Measurements from ENCODE around the gene BDKRB1. TPM values are rescaled to one million over a fixed set of nuclear protein-coding genes. Genes with fewer than 3 reads are reported as not detected.

BDKRB1 gene
- total RNA-seq, 4 donors from 2014 or later = 0.78 to 1.0 (median 0.94) TPM; not detected in 1

- no peak for DNase-seq
- Histone ChIP-seq H3K36me3 (no peaks in the 10 kb centered on the region), H3K4me1 (peaks cover 0 to 8% of the 10 kb centered on the region in 2 donors), H3K9me3 (no peaks in the 10 kb centered on the region), H3K4me3 (replicated peaks in 1 of 3) (no peak overlapping the region), H3K27me3 (no peaks in the 10 kb centered on the region), H3K27ac (no peak overlapping the region)
- no peak for TF ChIP-seq POLR2A (IDR thresholded peaks at IDR 0.05)
- 93 to 96% methylated on average over 4 of the region's 4 CpGs for WGBS, 2 donors
- intact Hi-C loops (cut with DNase I) = no loop called here
These were observed 43.1 kb upstream of the BDKRB1 start for GRCh38 chr14:96212896-96213295.

GRCh38 chr14:96213871-96214465 is 42.0 kb upstream of the BDKRB1 start:
- peaks cover 0 to 8% of the 10 kb centered on the region in 2 donors for H3K4me1 ChIP-seq
- WGBS, 2 donors = 88 to 93% methylated on average over 6 to 9 of the region's 10 CpGs
- H3K27me3 ChIP-seq = no peaks in the 10 kb centered on the region
- no peak for DNase-seq
- intact Hi-C loops (cut with DNase I) = no loop called here
- no peak overlapping the region for H3K27ac ChIP-seq
- no peak for TF ChIP-seq POLR2A (IDR thresholded peaks at IDR 0.05)
- TF ChIP-seq, protein P1, sequence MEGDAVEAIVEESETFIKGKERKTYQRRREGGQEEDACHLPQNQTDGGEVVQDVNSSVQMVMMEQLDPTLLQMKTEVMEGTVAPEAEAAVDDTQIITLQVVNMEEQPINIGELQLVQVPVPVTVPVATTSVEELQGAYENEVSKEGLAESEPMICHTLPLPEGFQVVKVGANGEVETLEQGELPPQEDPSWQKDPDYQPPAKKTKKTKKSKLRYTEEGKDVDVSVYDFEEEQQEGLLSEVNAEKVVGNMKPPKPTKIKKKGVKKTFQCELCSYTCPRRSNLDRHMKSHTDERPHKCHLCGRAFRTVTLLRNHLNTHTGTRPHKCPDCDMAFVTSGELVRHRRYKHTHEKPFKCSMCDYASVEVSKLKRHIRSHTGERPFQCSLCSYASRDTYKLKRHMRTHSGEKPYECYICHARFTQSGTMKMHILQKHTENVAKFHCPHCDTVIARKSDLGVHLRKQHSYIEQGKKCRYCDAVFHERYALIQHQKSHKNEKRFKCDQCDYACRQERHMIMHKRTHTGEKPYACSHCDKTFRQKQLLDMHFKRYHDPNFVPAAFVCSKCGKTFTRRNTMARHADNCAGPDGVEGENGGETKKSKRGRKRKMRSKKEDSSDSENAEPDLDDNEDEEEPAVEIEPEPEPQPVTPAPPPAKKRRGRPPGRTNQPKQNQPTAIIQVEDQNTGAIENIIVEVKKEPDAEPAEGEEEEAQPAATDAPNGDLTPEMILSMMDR (IDR thresholded peaks at IDR 0.05) = no peak
- no peaks in the 10 kb centered on the region for H3K36me3 ChIP-seq
- no peaks in the 10 kb centered on the region for H3K9me3 ChIP-seq
- H3K4me3 ChIP-seq (replicated peaks in 1 of 3) = no peak overlapping the region

DNA sequence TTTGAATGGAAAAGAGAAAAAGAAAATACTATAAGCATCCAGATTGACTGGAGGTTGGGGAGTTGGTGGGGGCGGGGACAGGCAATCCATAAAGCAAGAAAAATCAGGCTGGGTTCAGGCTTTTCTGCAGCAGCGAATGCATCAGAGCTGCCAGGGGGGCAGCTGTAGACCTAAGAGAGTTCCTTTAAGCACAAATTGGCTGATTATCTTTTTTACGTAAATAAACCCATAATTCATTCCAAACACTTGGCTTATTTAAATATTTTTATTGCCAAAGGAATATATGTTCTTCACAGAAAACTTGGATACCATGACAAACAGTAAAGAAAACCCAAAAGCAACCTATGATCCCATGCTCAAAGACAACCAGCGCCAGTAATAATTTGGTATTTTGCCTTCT is 41.2 kb upstream of the BDKRB1 start:
- no peak for TF ChIP-seq POLR2A (IDR thresholded peaks at IDR 0.05)
- TF ChIP-seq, protein P1 (IDR thresholded peaks at IDR 0.05) = no peak
- Histone ChIP-seq H3K4me1 (peaks cover 0 to 8% of the 10 kb centered on the region in 2 donors), H3K9me3 (no peaks in the 10 kb centered on the region), H3K27ac (no peak overlapping the region), H3K4me3 (replicated peaks in 1 of 3) (no peak overlapping the region), H3K27me3 (no peaks in the 10 kb centered on the region), H3K36me3 (no peaks in the 10 kb centered on the region)
- WGBS, 2 donors = 74 to 93% methylated on average over 4 of the region's 4 CpGs
- DNase-seq = no peak
- intact Hi-C loops (cut with DNase I) = no loop called here

DNA sequence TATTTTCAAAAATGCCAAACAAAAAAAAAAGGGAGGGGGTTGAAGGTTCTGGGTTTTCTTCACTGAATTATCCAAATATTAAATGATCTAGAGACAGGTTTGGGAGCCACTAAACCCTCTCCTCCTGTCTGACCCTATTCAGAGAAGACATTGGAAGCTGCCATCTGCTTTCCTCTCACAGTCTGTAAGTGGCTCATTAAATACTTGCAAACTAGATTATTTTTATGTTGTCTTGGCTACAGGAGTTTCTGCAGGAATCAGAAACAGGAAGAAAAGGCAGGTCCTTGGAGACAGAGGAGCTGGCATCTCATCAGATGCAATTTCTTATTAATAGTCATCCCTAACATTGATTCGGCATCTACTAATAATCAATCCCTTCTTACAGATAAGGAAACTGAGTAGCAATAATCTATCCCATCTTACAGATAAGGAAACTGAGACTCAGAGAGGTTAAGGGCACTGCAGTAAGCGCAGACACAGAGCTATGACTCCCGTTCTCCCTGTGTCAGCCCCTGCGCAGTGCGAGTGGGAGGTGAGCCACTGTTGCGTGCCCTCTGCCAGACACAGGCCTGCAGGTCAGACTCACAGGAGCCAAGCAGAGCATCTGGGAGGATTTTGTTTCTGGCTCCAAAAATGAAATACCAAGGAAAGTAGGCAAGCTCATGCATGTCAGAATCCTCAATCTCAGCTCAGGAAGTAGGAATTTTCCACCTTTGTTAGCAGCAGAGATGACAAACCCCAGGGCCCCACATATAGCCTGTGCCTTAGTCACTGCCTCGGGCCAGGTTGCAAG is 40.4 kb upstream of the BDKRB1 start:
- H3K4me3 ChIP-seq (replicated peaks in 1 of 3) = no peak overlapping the region
- intact Hi-C loops (cut with DNase I) = no loop called here
- TF ChIP-seq POLR2A (IDR thresholded peaks at IDR 0.05) = no peak
- TF ChIP-seq, protein P1 (IDR thresholded peaks at IDR 0.05) = no peak
- H3K27ac ChIP-seq = no peak overlapping the region
- H3K27me3 ChIP-seq = no peaks in the 10 kb centered on the region
- no peak for DNase-seq
- WGBS, 2 donors = 84 to 91% methylated on average over 6 to 7 of the region's 7 CpGs
- no peaks in the 10 kb centered on the region for H3K36me3 ChIP-seq
- peaks cover 0 to 8% of the 10 kb centered on the region in 2 donors for H3K4me1 ChIP-seq
- no peaks in the 10 kb centered on the region for H3K9me3 ChIP-seq

GRCh38 chr14:96216627-96217026 is 39.4 kb upstream of the BDKRB1 start:
- no peaks in the 10 kb centered on the region for H3K27me3 ChIP-seq
- peaks cover 7 to 18% of the 10 kb centered on the region in 2 donors for H3K4me1 ChIP-seq
- intact Hi-C loops (cut with DNase I) = no loop called here
- no peak for TF ChIP-seq POLR2A (IDR thresholded peaks at IDR 0.05)
- TF ChIP-seq, protein P1 (IDR thresholded peaks at IDR 0.05) = no peak
- no peak for DNase-seq
- 93 to 95% methylated on average over 1 of the region's 1 CpG for WGBS, 2 donors
- no peaks in the 10 kb centered on the region for H3K36me3 ChIP-seq
- H3K9me3 ChIP-seq = no peaks in the 10 kb centered on the region
- no peak overlapping the region for H3K4me3 ChIP-seq (replicated peaks in 1 of 3)
- no peak overlapping the region for H3K27ac ChIP-seq

Measured in thyroid gland (tissue), 4 donors.